GM06990 (cell line): ENCODE results near the gene OVCA2.
A peak's percentile ranks its signal among the peaks of the same experiment; 100 is the strongest.

ENCODE experiments used
- DNase-seq: peaks from one replicate; pipeline ENCODE4 v3.0.0-alpha.2; 2011; ENCODE audit not compliant: insufficient read length; ENCODE audit errors: extremely low read depth
- H3K27me3 ChIP-seq: replicated peaks from 2 replicates; pipeline ENCODE4 v1.6.0; 2011; ENCODE audit warnings: low read length; ENCODE audit not compliant: control insufficient read depth, insufficient read depth
- H3K36me3 ChIP-seq: 2 replicates; pipeline ENCODE4 v1.5.1; 2011; ENCODE audit warnings: low read length; ENCODE audit not compliant: control insufficient read depth, insufficient read depth
- H3K4me3 ChIP-seq: replicated peaks from 2 replicates; pipeline ENCODE4 v1.5.1; 2011; ENCODE audit warnings: low read depth, mild to moderate bottlenecking, control low read depth, low read length
- CTCF ChIP-seq: IDR thresholded peaks from 2 replicates; pipeline ENCODE4 v1.5.1; 2011; ENCODE audit warnings: low read length, control low read depth, mild to moderate bottlenecking, inconsistent platforms; ENCODE audit not compliant: insufficient read depth, poor library complexity, severe bottlenecking

OVCA2 gene

GRCh38 chr17:2051933-2052559 lies 10.2 kb downstream of the OVCA2 start:
- Histone ChIP-seq H3K27me3 (no peaks in the 10 kb centered on the region), H3K36me3 (no peaks in the 10 kb centered on the region), H3K4me3 (no peak overlapping the region)
- no peak for DNase-seq
- no peak for TF ChIP-seq CTCF

GRCh38 chr17:2053380-2054261 lies 11.8 kb downstream of the OVCA2 start:
- no peaks in the 10 kb centered on the region for H3K27me3 ChIP-seq
- DNase-seq = peak; percentile 85

GRCh38 chr17:2054262-2054511 lies 12.4 kb downstream of the OVCA2 start:
- DNase-seq = no peak
- H3K36me3 ChIP-seq = peaks cover 7% of the 10 kb centered on the region
- H3K27me3 ChIP-seq = no peaks in the 10 kb centered on the region
- no peak for TF ChIP-seq CTCF
- peak overlapping the region; percentile 78 for H3K4me3 ChIP-seq

More at GRCh38 chr17:2053380-2054261, 11.8 kb downstream of the OVCA2 start:
- peak; percentile 76 for TF ChIP-seq CTCF
- Histone ChIP-seq H3K36me3 (peaks cover 6% of the 10 kb centered on the region), H3K4me3 (peak overlapping the region; percentile 78)

GRCh38 chr17:2054512-2055291 lies 12.9 kb downstream of the OVCA2 start, which contains the start of gene HIC1:
HIC1 (plus strand) TSS chr17:2055103; CDS start chr17:2056691, 1,588 bp downstream.
- Histone ChIP-seq H3K36me3 (peaks cover 8% of the 10 kb centered on the region), H3K27me3 (no peaks in the 10 kb centered on the region), H3K4me3 (peak within 1 kb of the TSS; percentile 78)
- TF ChIP-seq CTCF = peak; percentile 48
- DNase-seq = peak; percentile 88

GRCh38 chr17:2055292-2056205 lies 13.7 kb downstream of the OVCA2 start:
- DNase-seq = peak; percentile 72
- Histone ChIP-seq H3K4me3 (peak overlapping the region; percentile 78), H3K36me3 (peaks cover 13% of the 10 kb centered on the region), H3K27me3 (no peaks in the 10 kb centered on the region)
- no peak for TF ChIP-seq CTCF
